Measurements from ENCODE around the gene MAF. TPM values are rescaled to one million over a fixed set of nuclear protein-coding genes. Genes with fewer than 3 reads are reported as not detected.

MAF gene
- total and polyA plus RNA-seq, 9 of the 15 experiments (the other 6 are each of a cell fraction or from before 2014, with no cell fraction given): 0.01 to 0.18 TPM; not detected in 7

- ATAC-seq (no peak), FAIRE-seq (no peak)
These were observed 39.6 kb downstream of the MAF start for GRCh38 chr16:79560923-79561322.

More at GRCh38 chr16:79560923-79561322, 39.6 kb downstream of the MAF start:
- no peaks in the 10 kb centered on the region for H4K20me1 ChIP-seq (replicated peaks; ENCODE audit: control insufficient read depth, insufficient read depth, low read length)
- CTCF ChIA-PET (ENCODE audit: low intra/inter-chr PET ratio): no interaction called here
- POLR2A ChIA-PET: no interaction called here
- no peak overlapping the region for H3K4me2 ChIP-seq (ENCODE audit: insufficient read depth, low read length)
- intact Hi-C loops (cut with micrococcal nuclease): no loop called here
- no peak overlapping the region for H3K4me3 ChIP-seq
- no peaks in the 10 kb centered on the region for H3K4me1 ChIP-seq (replicated peaks in 1 of 2; ENCODE audit: control insufficient read depth in 2 of 2, insufficient read depth in 2 of 2, low read length in 2 of 2)
- no peaks in the 10 kb centered on the region for H3K79me2 ChIP-seq (ENCODE audit: control insufficient read depth, insufficient read depth, low read length)
- no peak overlapping the region for H2AFZ ChIP-seq (ENCODE audit: low read depth, low read length)
- BruUV-seq (replicated peaks): no TSS peak
- H3K27ac ChIP-seq (ENCODE audit: extremely low read depth, low read depth, low read length): no peak overlapping the region
- H3K9me3 ChIP-seq (replicated peaks; ENCODE audit: control insufficient read depth, insufficient read depth, low read depth, low read length): no peaks in the 10 kb centered on the region
- in situ Hi-C loops (cut with MboI): no loop called here
- H3K27me3 ChIP-seq (ENCODE audit: control insufficient read depth in 2 of 2, insufficient read depth in 2 of 2, low read length in 2 of 2): peaks cover 0 to 15% of the 10 kb centered on the region in 2 experiments
- H3K9ac ChIP-seq (ENCODE audit: insufficient read depth in 1 of 2, low read depth in 2 of 2, low read length in 2 of 2): no peak overlapping the region
- TF ChIP-seq, protein P1, sequence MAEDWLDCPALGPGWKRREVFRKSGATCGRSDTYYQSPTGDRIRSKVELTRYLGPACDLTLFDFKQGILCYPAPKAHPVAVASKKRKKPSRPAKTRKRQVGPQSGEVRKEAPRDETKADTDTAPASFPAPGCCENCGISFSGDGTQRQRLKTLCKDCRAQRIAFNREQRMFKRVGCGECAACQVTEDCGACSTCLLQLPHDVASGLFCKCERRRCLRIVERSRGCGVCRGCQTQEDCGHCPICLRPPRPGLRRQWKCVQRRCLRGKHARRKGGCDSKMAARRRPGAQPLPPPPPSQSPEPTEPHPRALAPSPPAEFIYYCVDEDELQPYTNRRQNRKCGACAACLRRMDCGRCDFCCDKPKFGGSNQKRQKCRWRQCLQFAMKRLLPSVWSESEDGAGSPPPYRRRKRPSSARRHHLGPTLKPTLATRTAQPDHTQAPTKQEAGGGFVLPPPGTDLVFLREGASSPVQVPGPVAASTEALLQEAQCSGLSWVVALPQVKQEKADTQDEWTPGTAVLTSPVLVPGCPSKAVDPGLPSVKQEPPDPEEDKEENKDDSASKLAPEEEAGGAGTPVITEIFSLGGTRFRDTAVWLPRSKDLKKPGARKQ (CRISPR knock-in tag; IDR thresholded peaks at IDR 0.05): no peak
- TF ChIP-seq SAP30 (IDR thresholded peaks at IDR 0.05; ENCODE audit: borderline replicate concordance, insufficient read depth, low read depth, low read length, poor library complexity, severe bottlenecking) (no peak), MAFG (tag; conservative IDR thresholded peaks at IDR 0.05) (no peak), RUNX1 (IDR thresholded peaks at IDR 0.05; ENCODE audit: low read depth) (no peak), ZFX (CRISPR knock-in tag; IDR thresholded peaks at IDR 0.05) (no peak), ZKSCAN8 (CRISPR knock-in tag; IDR thresholded peaks at IDR 0.05) (no peak), ZNF431 (CRISPR knock-in tag; IDR thresholded peaks at IDR 0.05) (no peak)
- TF ChIP-seq, protein P2, sequence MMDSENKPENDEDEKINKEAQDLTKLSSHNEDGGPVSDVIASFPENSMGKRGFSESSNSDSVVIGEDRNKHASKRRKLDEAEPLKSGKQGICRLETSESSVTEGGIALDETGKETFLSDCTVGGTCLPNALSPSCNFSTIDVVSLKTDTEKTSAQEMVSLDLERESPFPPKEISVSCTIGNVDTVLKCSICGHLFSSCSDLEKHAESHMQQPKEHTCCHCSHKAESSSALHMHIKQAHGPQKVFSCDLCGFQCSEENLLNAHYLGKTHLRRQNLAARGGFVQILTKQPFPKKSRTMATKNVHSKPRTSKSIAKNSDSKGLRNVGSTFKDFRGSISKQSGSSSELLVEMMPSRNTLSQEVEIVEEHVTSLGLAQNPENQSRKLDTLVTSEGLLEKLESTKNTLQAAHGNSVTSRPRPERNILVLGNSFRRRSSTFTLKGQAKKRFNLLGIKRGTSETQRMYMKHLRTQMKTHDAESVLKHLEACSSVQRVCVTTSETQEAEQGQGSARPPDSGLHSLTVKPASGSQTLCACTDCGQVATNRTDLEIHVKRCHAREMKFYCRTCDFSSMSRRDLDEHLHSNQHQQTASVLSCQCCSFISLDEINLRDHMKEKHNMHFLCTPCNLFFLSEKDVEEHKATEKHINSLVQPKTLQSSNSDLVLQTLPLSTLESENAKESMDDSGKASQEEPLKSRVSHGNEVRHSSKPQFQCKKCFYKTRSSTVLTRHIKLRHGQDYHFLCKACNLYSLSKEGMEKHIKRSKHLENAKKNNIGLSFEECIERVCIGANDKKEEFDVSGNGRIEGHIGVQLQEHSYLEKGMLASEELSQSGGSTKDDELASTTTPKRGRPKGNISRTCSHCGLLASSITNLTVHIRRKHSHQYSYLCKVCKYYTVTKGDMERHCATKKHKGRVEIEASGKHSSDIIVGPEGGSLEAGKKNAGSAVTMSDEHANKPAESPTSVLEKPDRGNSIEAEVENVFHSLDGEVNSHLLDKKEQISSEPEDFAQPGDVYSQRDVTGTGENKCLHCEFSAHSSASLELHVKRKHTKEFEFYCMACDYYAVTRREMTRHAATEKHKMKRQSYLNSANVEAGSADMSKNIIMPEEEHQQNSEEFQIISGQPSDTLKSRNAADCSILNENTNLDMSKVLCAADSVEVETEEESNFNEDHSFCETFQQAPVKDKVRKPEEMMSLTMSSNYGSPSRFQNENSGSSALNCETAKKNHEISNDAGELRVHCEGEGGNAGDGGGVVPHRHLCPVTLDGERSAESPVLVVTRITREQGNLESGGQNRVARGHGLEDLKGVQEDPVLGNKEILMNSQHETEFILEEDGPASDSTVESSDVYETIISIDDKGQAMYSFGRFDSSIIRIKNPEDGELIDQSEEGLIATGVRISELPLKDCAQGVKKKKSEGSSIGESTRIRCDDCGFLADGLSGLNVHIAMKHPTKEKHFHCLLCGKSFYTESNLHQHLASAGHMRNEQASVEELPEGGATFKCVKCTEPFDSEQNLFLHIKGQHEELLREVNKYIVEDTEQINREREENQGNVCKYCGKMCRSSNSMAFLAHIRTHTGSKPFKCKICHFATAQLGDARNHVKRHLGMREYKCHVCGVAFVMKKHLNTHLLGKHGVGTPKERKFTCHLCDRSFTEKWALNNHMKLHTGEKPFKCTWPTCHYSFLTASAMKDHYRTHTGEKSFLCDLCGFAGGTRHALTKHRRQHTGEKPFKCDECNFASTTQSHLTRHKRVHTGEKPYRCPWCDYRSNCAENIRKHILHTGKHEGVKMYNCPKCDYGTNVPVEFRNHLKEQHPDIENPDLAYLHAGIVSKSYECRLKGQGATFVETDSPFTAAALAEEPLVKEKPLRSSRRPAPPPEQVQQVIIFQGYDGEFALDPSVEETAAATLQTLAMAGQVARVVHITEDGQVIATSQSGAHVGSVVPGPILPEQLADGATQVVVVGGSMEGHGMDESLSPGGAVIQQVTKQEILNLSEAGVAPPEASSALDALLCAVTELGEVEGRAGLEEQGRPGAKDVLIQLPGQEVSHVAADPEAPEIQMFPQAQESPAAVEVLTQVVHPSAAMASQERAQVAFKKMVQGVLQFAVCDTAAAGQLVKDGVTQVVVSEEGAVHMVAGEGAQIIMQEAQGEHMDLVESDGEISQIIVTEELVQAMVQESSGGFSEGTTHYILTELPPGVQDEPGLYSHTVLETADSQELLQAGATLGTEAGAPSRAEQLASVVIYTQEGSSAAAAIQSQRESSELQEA (IDR thresholded peaks at IDR 0.05; ENCODE audit: low read depth): no peak
- no peaks in the 10 kb centered on the region for H3K9me1 ChIP-seq (ENCODE audit: control insufficient read depth, insufficient read depth, low read length)
- H3K36me3 ChIP-seq (ENCODE audit: control insufficient read depth, insufficient read depth, low read length): no peaks in the 10 kb centered on the region
- 0% methylated on average over 1 of the region's 1 CpG for WGBS (ENCODE audit: insufficient coverage, low coverage, missing lambda C conversion rate)
- DNase-seq (ENCODE audit: extremely low read depth in 1 of 4, low spot score in 3 of 4): no peak
